Measurements from ENCODE around the gene TMEM164. TPM values are rescaled to one million over a fixed set of nuclear protein-coding genes. Genes with fewer than 3 reads are reported as not detected.
"Not testable (repeated sequence)": the region's sequence is repeated elsewhere in the genome, so short reads cannot be mapped to it uniquely, and the experiment has no call there.

Gene TMEM164
- total and polyA plus RNA-seq, 10 of the 15 experiments (the other 5 are each of a cell fraction or from before 2014, with no cell fraction given) = 0.61 to 18.3 (median 7.0) TPM

DNA sequence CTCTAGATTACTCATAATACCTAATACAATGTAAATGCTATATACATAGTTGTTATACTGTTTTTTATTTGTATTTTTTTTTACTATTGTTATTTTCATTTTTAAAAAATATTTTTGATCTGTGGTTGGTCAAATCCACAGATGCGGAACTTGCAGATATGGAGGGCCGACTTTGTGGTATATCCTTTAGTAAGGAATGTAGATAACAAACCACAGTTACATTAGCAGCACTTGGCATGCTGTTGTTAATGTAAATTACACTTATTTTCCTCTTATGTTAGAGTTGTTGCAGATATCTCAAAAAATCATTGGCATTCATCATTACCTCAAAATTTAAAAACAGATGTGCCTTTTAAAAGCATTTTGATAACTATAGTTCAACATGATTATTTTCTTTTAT lies 151.0 kb downstream of the TMEM164 start:
- ChIA-PET RAD21 (ENCODE audit: unreplicated experiment) (no interaction called here), SMC1A (ENCODE audit: uncharacterized antibody, unreplicated experiment) (interaction anchor here (1.3 to 11.7 kb wide), 2 partner anchors 16 to 258 kb away, joined by 3 to 289 read pairs; no protein-coding TSS in a partner anchor), CTCF (interaction anchor here (1.1 to 23.7 kb wide), 4 partner anchors 7 to 263 kb away, joined by 3 to 792 read pairs (median 58); no protein-coding TSS in a partner anchor), POLR2A (no interaction called here)
- no peaks in the 10 kb centered on the region; a peak in 1 of 4 replicates for H3K36me3 ChIP-seq (ENCODE audit: control insufficient read depth in 2 of 2, insufficient read depth in 2 of 2, low read length in 1 of 2)
- no peak overlapping the region for H3K4me2 ChIP-seq (ENCODE audit: control insufficient read depth, insufficient read depth)
- FAIRE-seq = no peak
- intact Hi-C loops (cut with micrococcal nuclease; ENCODE audit: unreplicated experiment) = no loop called here
- no peak for ATAC-seq
- WGBS (ENCODE audit: insufficient coverage, insufficient replicate concordance, low lambda C conversion rate, missing lambda C conversion rate) = 35% methylated on average over 2 of the region's 2 CpGs
- peaks cover under 1% of the 10 kb centered on the region for H3K4me1 ChIP-seq (ENCODE audit: control insufficient read depth, insufficient read depth, low read length)
- H3K79me2 ChIP-seq (ENCODE audit: control insufficient read depth, insufficient read depth, low read length) = no peaks in the 10 kb centered on the region
- no peak overlapping the region for H3K9ac ChIP-seq (ENCODE audit: control insufficient read depth, insufficient read depth, low read length)
- no peaks in the 10 kb centered on the region for H3K27me3 ChIP-seq (replicated peaks in 1 of 2; ENCODE audit: control insufficient read depth in 2 of 2, insufficient read depth in 2 of 2, low read length in 1 of 2)
- TF ChIP-seq SRF (IDR thresholded peaks at IDR 0.05; ENCODE audit: low read depth in 2 of 2, low read length in 2 of 2) (no peak), POLR2AphosphoS2 (IDR thresholded peaks at IDR 0.05; ENCODE audit: low read depth, low read length) (no peak), NR2F1 (conservative IDR thresholded peaks at IDR 0.05) (no peak), DPF2 (IDR thresholded peaks at IDR 0.05) (no peak), CHD1 (IDR thresholded peaks at IDR 0.05; ENCODE audit: low read depth, low read length) (no peak), EED (IDR thresholded peaks at IDR 0.05; ENCODE audit: low read depth) (no peak), HCFC1 (IDR thresholded peaks at IDR 0.05; ENCODE audit: low read length) (no peak), WRNIP1 (IDR thresholded peaks at IDR 0.05; ENCODE audit: borderline replicate concordance, low read depth, low read length) (no peak), MTA3 (IDR thresholded peaks at IDR 0.05; ENCODE audit: borderline replicate concordance, low read length) (no peak)
- TF ChIP-seq, protein P1, sequence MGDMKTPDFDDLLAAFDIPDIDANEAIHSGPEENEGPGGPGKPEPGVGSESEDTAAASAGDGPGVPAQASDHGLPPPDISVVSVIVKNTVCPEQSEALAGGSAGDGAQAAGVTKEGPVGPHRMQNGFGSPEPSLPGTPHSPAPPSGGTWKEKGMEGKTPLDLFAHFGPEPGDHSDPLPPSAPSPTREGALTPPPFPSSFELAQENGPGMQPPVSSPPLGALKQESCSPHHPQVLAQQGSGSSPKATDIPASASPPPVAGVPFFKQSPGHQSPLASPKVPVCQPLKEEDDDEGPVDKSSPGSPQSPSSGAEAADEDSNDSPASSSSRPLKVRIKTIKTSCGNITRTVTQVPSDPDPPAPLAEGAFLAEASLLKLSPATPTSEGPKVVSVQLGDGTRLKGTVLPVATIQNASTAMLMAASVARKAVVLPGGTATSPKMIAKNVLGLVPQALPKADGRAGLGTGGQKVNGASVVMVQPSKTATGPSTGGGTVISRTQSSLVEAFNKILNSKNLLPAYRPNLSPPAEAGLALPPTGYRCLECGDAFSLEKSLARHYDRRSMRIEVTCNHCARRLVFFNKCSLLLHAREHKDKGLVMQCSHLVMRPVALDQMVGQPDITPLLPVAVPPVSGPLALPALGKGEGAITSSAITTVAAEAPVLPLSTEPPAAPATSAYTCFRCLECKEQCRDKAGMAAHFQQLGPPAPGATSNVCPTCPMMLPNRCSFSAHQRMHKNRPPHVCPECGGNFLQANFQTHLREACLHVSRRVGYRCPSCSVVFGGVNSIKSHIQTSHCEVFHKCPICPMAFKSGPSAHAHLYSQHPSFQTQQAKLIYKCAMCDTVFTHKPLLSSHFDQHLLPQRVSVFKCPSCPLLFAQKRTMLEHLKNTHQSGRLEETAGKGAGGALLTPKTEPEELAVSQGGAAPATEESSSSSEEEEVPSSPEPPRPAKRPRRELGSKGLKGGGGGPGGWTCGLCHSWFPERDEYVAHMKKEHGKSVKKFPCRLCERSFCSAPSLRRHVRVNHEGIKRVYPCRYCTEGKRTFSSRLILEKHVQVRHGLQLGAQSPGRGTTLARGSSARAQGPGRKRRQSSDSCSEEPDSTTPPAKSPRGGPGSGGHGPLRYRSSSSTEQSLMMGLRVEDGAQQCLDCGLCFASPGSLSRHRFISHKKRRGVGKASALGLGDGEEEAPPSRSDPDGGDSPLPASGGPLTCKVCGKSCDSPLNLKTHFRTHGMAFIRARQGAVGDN (IDR thresholded peaks at IDR 0.05) = no peak
- TF ChIP-seq, protein P2, sequence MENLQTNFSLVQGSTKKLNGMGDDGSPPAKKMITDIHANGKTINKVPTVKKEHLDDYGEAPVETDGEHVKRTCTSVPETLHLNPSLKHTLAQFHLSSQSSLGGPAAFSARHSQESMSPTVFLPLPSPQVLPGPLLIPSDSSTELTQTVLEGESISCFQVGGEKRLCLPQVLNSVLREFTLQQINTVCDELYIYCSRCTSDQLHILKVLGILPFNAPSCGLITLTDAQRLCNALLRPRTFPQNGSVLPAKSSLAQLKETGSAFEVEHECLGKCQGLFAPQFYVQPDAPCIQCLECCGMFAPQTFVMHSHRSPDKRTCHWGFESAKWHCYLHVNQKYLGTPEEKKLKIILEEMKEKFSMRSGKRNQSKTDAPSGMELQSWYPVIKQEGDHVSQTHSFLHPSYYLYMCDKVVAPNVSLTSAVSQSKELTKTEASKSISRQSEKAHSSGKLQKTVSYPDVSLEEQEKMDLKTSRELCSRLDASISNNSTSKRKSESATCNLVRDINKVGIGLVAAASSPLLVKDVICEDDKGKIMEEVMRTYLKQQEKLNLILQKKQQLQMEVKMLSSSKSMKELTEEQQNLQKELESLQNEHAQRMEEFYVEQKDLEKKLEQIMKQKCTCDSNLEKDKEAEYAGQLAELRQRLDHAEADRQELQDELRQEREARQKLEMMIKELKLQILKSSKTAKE (IDR thresholded peaks at IDR 0.05; ENCODE audit: low read depth, poor library complexity, severe bottlenecking) = no peak
- H2AFZ ChIP-seq (ENCODE audit: control insufficient read depth, low read depth, low read length) = no peak overlapping the region
- H3K27ac ChIP-seq (ENCODE audit: control insufficient read depth, insufficient read depth) = no peak overlapping the region
- BruUV-seq (replicated peaks) = no TSS peak
- in situ Hi-C loops (cut with MboI) = loop anchor here (25.0 kb wide), 1 partner anchor 533 kb away; no protein-coding TSS in a partner anchor
- no peaks in the 10 kb centered on the region for H4K20me1 ChIP-seq (ENCODE audit: control insufficient read depth, insufficient read depth)
- H3K9me3 ChIP-seq (replicated peaks; ENCODE audit: control insufficient read depth, insufficient read depth, low read length) = no peaks in the 10 kb centered on the region
- H3K4me3 ChIP-seq = no peak overlapping the region
- DNase-seq (ENCODE audit: low read depth, low spot score) = no peak

DNA sequence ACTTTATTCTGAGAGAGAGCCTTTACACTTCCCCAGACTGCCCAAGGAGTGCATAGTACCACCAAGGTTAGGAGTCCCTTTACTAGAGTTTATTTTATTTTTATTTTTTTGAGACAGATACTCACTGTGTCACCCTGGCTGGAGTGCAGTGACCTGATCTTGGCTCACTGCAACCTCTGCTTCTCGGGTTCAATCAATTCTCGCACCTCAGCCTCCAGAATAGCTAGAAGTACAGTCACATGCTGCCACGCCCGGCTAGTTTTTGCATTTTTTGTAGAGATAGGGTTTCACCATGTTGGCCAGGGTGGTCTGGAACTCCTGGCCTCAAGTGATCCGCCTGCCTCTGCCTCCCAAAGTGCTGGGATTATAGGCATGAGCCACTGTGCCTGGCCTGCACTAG lies 151.4 kb downstream of the TMEM164 start:
- SMC1A ChIA-PET (ENCODE audit: uncharacterized antibody, unreplicated experiment) = interaction anchor here (1.3 to 11.7 kb wide), 2 partner anchors 15 to 257 kb away, joined by 3 to 289 read pairs; no protein-coding TSS in a partner anchor
- H3K27me3 ChIP-seq (replicated peaks in 1 of 2; ENCODE audit: control insufficient read depth in 2 of 2, insufficient read depth in 2 of 2, low read length in 1 of 2); FAIRE-seq; H3K4me3 ChIP-seq; RAD21 ChIA-PET (ENCODE audit: unreplicated experiment); H3K79me2 ChIP-seq (ENCODE audit: control insufficient read depth, insufficient read depth, low read length); BruUV-seq (replicated peaks); intact Hi-C loops (cut with micrococcal nuclease; ENCODE audit: unreplicated experiment); H4K20me1 ChIP-seq (ENCODE audit: control insufficient read depth, insufficient read depth); H3K4me1 ChIP-seq (ENCODE audit: control insufficient read depth, insufficient read depth, low read length); H3K4me2 ChIP-seq (ENCODE audit: control insufficient read depth, insufficient read depth); H3K27ac ChIP-seq (ENCODE audit: control insufficient read depth, insufficient read depth); H3K9ac ChIP-seq (ENCODE audit: control insufficient read depth, insufficient read depth, low read length); ATAC-seq; DNase-seq (ENCODE audit: low read depth, low spot score); H3K9me3 ChIP-seq (replicated peaks; ENCODE audit: control insufficient read depth, insufficient read depth, low read length); H2AFZ ChIP-seq (ENCODE audit: control insufficient read depth, low read depth, low read length); H3K36me3 ChIP-seq (ENCODE audit: control insufficient read depth in 2 of 2, insufficient read depth in 2 of 2, low read length in 1 of 2): not testable (repeated sequence)
- POLR2A ChIA-PET = interaction anchor here (1.4 kb wide), 1 partner anchor 255 kb away, joined by 3 read pairs; no protein-coding TSS in a partner anchor
- in situ Hi-C loops (cut with MboI) = loop anchor here (25.0 kb wide), 1 partner anchor 533 kb away; no protein-coding TSS in a partner anchor
- WGBS (ENCODE audit: insufficient coverage, insufficient replicate concordance, low lambda C conversion rate, missing lambda C conversion rate) = 54% methylated on average over 5 of the region's 5 CpGs
- CTCF ChIA-PET = interaction anchor here (1.1 to 23.7 kb wide), 5 partner anchors 8 to 263 kb away, joined by 3 to 792 read pairs (median 7); no protein-coding TSS in a partner anchor

Data from GM12878 (cell line).